IPS-18a (cell line): Measurements from ENCODE around the gene PACRG.

Experiments
- H3K27ac ChIP-seq: one replicate; pipeline ENCODE4 v1.5.1; 2013; ENCODE audit warnings: low read length
- H3K27me3 ChIP-seq: one replicate; pipeline ENCODE4 v1.6.1; 2013; ENCODE audit warnings: mild to moderate bottlenecking, low read length; ENCODE audit not compliant: control insufficient read depth, insufficient read depth
- H3K36me3 ChIP-seq: one replicate; pipeline ENCODE4 v1.6.1; 2013; ENCODE audit warnings: low read depth, low read length; ENCODE audit not compliant: control insufficient read depth
- H3K4me1 ChIP-seq: one replicate; pipeline ENCODE4 v1.6.1; 2013; ENCODE audit warnings: low read depth, low read length; ENCODE audit not compliant: control insufficient read depth
- H3K4me3 ChIP-seq: one replicate; pipeline ENCODE4 v1.5.1; 2013; ENCODE audit warnings: low read length
- H3K9ac ChIP-seq: one replicate; pipeline ENCODE4 v1.6.1; 2013; ENCODE audit warnings: mild to moderate bottlenecking, low read length, moderate library complexity
- H3K9me3 ChIP-seq: one replicate; pipeline ENCODE4 v1.6.1; 2013; ENCODE audit warnings: low read depth, low read length; ENCODE audit not compliant: control insufficient read depth

Gene PACRG

GRCh38 chr6:163356743-163357142 lies 629.0 kb downstream of the PACRG start:
- peaks cover 9% of the 10 kb centered on the region for H3K4me1 ChIP-seq
- no peaks in the 10 kb centered on the region for H3K9me3 ChIP-seq
- H3K4me3 ChIP-seq: no peak overlapping the region
- H3K36me3 ChIP-seq: no peaks in the 10 kb centered on the region
- H3K9ac ChIP-seq: no peak overlapping the region
- no peaks in the 10 kb centered on the region for H3K27me3 ChIP-seq
- no peak overlapping the region for H3K27ac ChIP-seq

GRCh38 chr6:163364641-163365040 lies 636.9 kb downstream of the PACRG start:
- Histone ChIP-seq H3K9me3 (no peaks in the 10 kb centered on the region), H3K4me1 (peaks cover 4% of the 10 kb centered on the region), H3K36me3 (no peaks in the 10 kb centered on the region), H3K27me3 (no peaks in the 10 kb centered on the region), H3K4me3 (no peak overlapping the region), H3K9ac (no peak overlapping the region), H3K27ac (no peak overlapping the region)
